Natural killer cell (primary cell): Measurements from ENCODE around the gene CCDC9B. TPM values are rescaled to one million over a fixed set of nuclear protein-coding genes. Genes with fewer than 3 reads are reported as not detected.

ENCODE experiments used
- ATAC-seq, 3 donors: fragments of 150-1000 bp in 2 of 3; fragments of 200-7000 bp in 1 of 3; cut with Tn5 transposase; 1 replicate in 1 of 3; 2 replicates in 2 of 3; pipeline ENCODE4 v1.10.0; 2021; ENCODE audit warnings: mild to moderate bottlenecking in 2 of 3, moderate library complexity in 2 of 3
- DNase-seq, 2 donors: peaks; one replicate each; pipeline versions ENCODE4 v3.0.0 to v3.0.0-alpha.2; 2013 to 2021; ENCODE audit warnings: mixed read lengths in 1 of 2
- H3K27ac ChIP-seq: one replicate; pipeline ENCODE4 v1.5.1; 2013; ENCODE audit warnings: mild to moderate bottlenecking, low read length
- H3K27me3 ChIP-seq: one replicate; pipeline ENCODE4 v1.6.1; 2013; ENCODE audit warnings: low read length; ENCODE audit not compliant: control insufficient read depth, insufficient read depth
- H3K36me3 ChIP-seq: one replicate; pipeline ENCODE4 v1.6.1; 2013; ENCODE audit warnings: low read length; ENCODE audit not compliant: control insufficient read depth, insufficient read depth
- H3K4me1 ChIP-seq: one replicate; pipeline ENCODE4 v1.6.1; 2013; ENCODE audit warnings: low read length; ENCODE audit not compliant: control insufficient read depth, insufficient read depth
- H3K4me3 ChIP-seq: one replicate; pipeline ENCODE4 v1.5.1; 2013; ENCODE audit warnings: low read length
- H3K9me3 ChIP-seq: one replicate; pipeline ENCODE4 v1.6.1; 2013; ENCODE audit warnings: low read length; ENCODE audit not compliant: control insufficient read depth, insufficient read depth
- H3K27ac Mint-ChIP-seq, 2 donors: one replicate each; pipeline ENCODE4 v1.8.0; 2022; ENCODE audit warnings: mild to moderate bottlenecking in 2 of 2, mixed read lengths in 2 of 2, moderate library complexity in 1 of 2
- H3K27me3 Mint-ChIP-seq, 2 donors: one replicate each; pipeline ENCODE4 v1.8.0; 2022; ENCODE audit warnings: low read depth in 2 of 2, mixed read lengths in 2 of 2
- H3K36me3 Mint-ChIP-seq: one replicate; pipeline ENCODE4 v1.8.0; 2022; ENCODE audit warnings: mixed read lengths
- H3K4me1 Mint-ChIP-seq, 2 donors: one replicate each; pipeline ENCODE4 v1.8.0; 2022; ENCODE audit warnings: mixed read lengths in 2 of 2
- H3K4me3 Mint-ChIP-seq: one replicate; pipeline ENCODE4 v1.8.0; 2022; ENCODE audit warnings: mild to moderate bottlenecking, moderate library complexity, mixed read lengths
- H3K9me3 Mint-ChIP-seq, 2 donors: one replicate each; pipeline ENCODE4 v1.8.0; 2022; ENCODE audit warnings: mixed read lengths in 2 of 2
- CTCF ChIP-seq: fragments of 200-600 bp; IDR thresholded peaks from one replicate; pipeline ENCODE4 v1.8.0; 2022; ENCODE audit warnings: antibody characterized with exemption
- WGBS: methylation state at CpG from one replicate; pipeline ENCODE4 v1.1.7; 2013; ENCODE audit warnings: missing lambda C conversion rate; ENCODE audit not compliant: insufficient coverage; 5-methylcytosine and 5-hydroxymethylcytosine counted together
- intact Hi-C: fragments of 100-400 bp; cut with micrococcal nuclease; formaldehyde crosslinking; loops from one replicate; pipeline ENCODE4 v1.14.2; 2022
- total RNA-seq, 4 donors: library from RNA; stranded (reverse); fragments of 120-200 nt in 1 of 4; gene quantifications; one replicate each; pipeline versions ENCODE4 v1.2.3 to v1.2.4, GENCODE V29; 2013 to 2022

Gene CCDC9B
- total RNA-seq, 3 donors from 2014 or later (not counting 1 experiment from before 2014, with no cell fraction given), result 4.4 to 5.3 (median 4.7) TPM

- H3K27me3 Mint-ChIP-seq, result peaks cover 0 to 2% of the 10 kb centered on the region in 2 donors
- no peak overlapping the region for H3K27ac Mint-ChIP-seq
- Histone ChIP-seq H3K27ac (no peak overlapping the region), H3K9me3 (no peaks in the 10 kb centered on the region), H3K4me3 (no peak overlapping the region), H3K4me1 (peaks cover 49% of the 10 kb centered on the region), H3K36me3 (no peaks in the 10 kb centered on the region), H3K27me3 (no peaks in the 10 kb centered on the region)
- peaks cover 0 to 24% of the 10 kb centered on the region in 2 donors for H3K4me1 Mint-ChIP-seq
- H3K4me3 Mint-ChIP-seq, result no peak overlapping the region
- H3K36me3 Mint-ChIP-seq, result no peaks in the 10 kb centered on the region
- 85% methylated on average over 26 of the region's 26 CpGs for WGBS
- ATAC-seq (no peak), DNase-seq (no peak)
- no peak for TF ChIP-seq CTCF
- H3K9me3 Mint-ChIP-seq, result no peaks in the 10 kb centered on the region
- intact Hi-C loops, result loop anchor here (10.0 kb wide), 1 partner anchor 120 kb away; no protein-coding TSS in a partner anchor
Measured at GRCh38 chr15:40334941-40335795, 5.6 kb downstream of the CCDC9B start.

GRCh38 chr15:40334541-40334940 is 6.2 kb downstream of the CCDC9B start:
- H3K27me3 ChIP-seq, result no peaks in the 10 kb centered on the region
- H3K27ac Mint-ChIP-seq, result peak overlapping the region in 1 of 2 donors; percentile 76
- no peaks in the 10 kb centered on the region for H3K9me3 Mint-ChIP-seq
- peaks cover 46% of the 10 kb centered on the region for H3K4me1 ChIP-seq
- H3K4me1 Mint-ChIP-seq, result peaks cover 0 to 24% of the 10 kb centered on the region in 2 donors
- H3K9me3 ChIP-seq, result no peaks in the 10 kb centered on the region
- no peak overlapping the region for H3K4me3 Mint-ChIP-seq
- intact Hi-C loops, result loop anchor here (10.0 kb wide), 1 partner anchor 120 kb away; no protein-coding TSS in a partner anchor
- peak overlapping the region; percentile 23 for H3K27ac ChIP-seq
- H3K36me3 Mint-ChIP-seq, result no peaks in the 10 kb centered on the region
- DNase-seq, result no peak
- 81% methylated on average over 3 of the region's 3 CpGs for WGBS
- no peaks in the 10 kb centered on the region for H3K36me3 ChIP-seq
- H3K27me3 Mint-ChIP-seq, result peaks cover 0 to 2% of the 10 kb centered on the region in 2 donors
- no peak for ATAC-seq
- no peak for TF ChIP-seq CTCF
- H3K4me3 ChIP-seq, result no peak overlapping the region

- H3K4me1 ChIP-seq, result peaks cover 46% of the 10 kb centered on the region
- H3K27ac ChIP-seq, result peak overlapping the region; percentile 39
Measured at GRCh38 chr15:40333922-40334492, 6.7 kb downstream of the CCDC9B start.

More at GRCh38 chr15:40333922-40334492, 6.7 kb downstream of the CCDC9B start:
- peaks cover 1 to 26% of the 10 kb centered on the region in 2 donors for H3K4me1 Mint-ChIP-seq
- H3K27ac Mint-ChIP-seq, result peak overlapping the region in 1 of 2 donors; percentile 76
- 19% methylated on average over 11 of the region's 12 CpGs for WGBS
- intact Hi-C loops, result loop anchor here (10.0 kb wide), 1 partner anchor 119 kb away; no protein-coding TSS in a partner anchor
- Histone ChIP-seq H3K4me3 (no peak overlapping the region), H3K27me3 (no peaks in the 10 kb centered on the region), H3K9me3 (no peaks in the 10 kb centered on the region), H3K36me3 (no peaks in the 10 kb centered on the region)
- TF ChIP-seq CTCF, result no peak
- DNase-seq, result peak in 1 of 2 donors; percentile 42
- no peaks in the 10 kb centered on the region for H3K9me3 Mint-ChIP-seq
- peaks cover 0 to 4% of the 10 kb centered on the region in 2 donors for H3K27me3 Mint-ChIP-seq
- peak in 2 of 3 donors; percentile 14 to 65 for ATAC-seq
- H3K4me3 Mint-ChIP-seq, result no peak overlapping the region
- no peaks in the 10 kb centered on the region for H3K36me3 Mint-ChIP-seq
